ENCODE results near the gene CUEDC1.
"Not testable (repeated sequence)": the region's sequence is repeated elsewhere in the genome, so short reads cannot be mapped to it uniquely, and the experiment has no call there.

CUEDC1 gene

GRCh38 chr17:57965521-57966160 is 10.4 kb upstream of the CUEDC1 start:
- H3K36me3 ChIP-seq = no peaks in the 10 kb centered on the region
- no peaks in the 10 kb centered on the region for H3K4me1 ChIP-seq
- H3K27me3 ChIP-seq = no peaks in the 10 kb centered on the region
- intact Hi-C loops (cut with DNase I; ENCODE audit: low total_unique reads) = no loop called here
- no peak for DNase-seq
- no peak overlapping the region for H3K27ac ChIP-seq
- no peak for TF ChIP-seq CTCF (IDR thresholded peaks at IDR 0.05)
- H3K9me3 ChIP-seq = no peaks in the 10 kb centered on the region
- H3K4me3 ChIP-seq = no peak overlapping the region

GRCh38 chr17:57963149-57963511 is 7.9 kb upstream of the CUEDC1 start:
- Histone ChIP-seq H3K36me3 (no peaks in the 10 kb centered on the region), H3K27me3 (no peaks in the 10 kb centered on the region), H3K27ac (no peak overlapping the region), H3K4me3 (no peak overlapping the region), H3K9me3 (no peaks in the 10 kb centered on the region), H3K4me1 (no peaks in the 10 kb centered on the region)
- intact Hi-C loops (cut with DNase I; ENCODE audit: low total_unique reads) = no loop called here
- DNase-seq = no peak
- no peak for TF ChIP-seq CTCF (IDR thresholded peaks at IDR 0.05)

DNA sequence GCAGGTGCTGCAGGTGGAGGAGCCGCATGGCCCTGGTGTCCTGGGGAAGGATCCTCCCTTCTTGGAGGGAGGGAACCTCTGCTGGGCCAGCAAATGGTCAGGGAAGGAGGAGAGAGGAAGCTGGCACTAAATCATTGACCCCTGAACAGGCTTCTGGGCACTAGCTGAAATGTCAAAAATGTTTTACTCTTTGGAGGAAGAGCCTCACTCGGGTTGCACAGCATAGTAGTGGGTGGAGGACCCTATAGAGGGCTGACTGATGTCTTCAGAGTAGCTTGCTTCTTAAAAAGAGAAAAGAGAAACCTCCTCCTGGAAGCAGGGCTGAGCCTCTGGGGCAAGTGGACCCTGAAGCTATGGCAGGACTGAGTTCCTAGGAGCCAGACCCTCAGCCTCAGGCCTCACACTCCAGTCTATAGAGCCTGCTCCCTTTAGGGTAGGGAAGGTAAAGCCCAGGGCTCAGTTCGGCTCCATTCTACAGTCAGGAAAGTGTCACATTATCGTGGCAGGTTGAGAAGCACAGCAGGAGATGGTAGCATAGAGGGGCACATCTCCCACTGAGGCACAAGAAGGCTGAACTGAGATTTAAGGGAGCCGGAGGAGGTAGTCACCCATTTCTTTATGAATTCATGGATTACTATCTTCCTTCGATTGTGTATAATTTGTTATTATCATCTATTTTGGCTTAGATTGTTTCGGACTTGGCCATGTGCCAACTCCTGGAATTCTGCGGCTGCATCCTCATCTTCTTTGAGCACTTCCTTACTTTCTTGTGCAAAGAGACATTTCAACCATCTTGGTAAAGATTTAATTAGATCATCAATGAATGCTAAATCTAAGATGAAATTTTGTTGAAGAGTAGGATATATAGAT is 7.3 kb upstream of the CUEDC1 start:
- intact Hi-C loops (cut with DNase I; ENCODE audit: low total_unique reads) = no loop called here
- Histone ChIP-seq H3K36me3 (no peaks in the 10 kb centered on the region), H3K4me1 (no peaks in the 10 kb centered on the region), H3K27ac (no peak overlapping the region), H3K4me3 (no peak overlapping the region), H3K27me3 (no peaks in the 10 kb centered on the region), H3K9me3 (no peaks in the 10 kb centered on the region)
- TF ChIP-seq CTCF (IDR thresholded peaks at IDR 0.05) = no peak
- no peak for DNase-seq

- Histone ChIP-seq H3K27me3 (no peaks in the 10 kb centered on the region), H3K4me3 (no peak overlapping the region), H3K9me3 (no peaks in the 10 kb centered on the region), H3K4me1 (peaks cover 0 to 9% (median 7%) of the 10 kb centered on the region in 4 donors), H3K27ac (no peak overlapping the region), H3K36me3 (no peaks in the 10 kb centered on the region)
- no peak for TF ChIP-seq CTCF (IDR thresholded peaks at IDR 0.05)
- peak in 1 of 2 donors; percentile 4 for DNase-seq
- intact Hi-C loops (cut with DNase I; ENCODE audit: low total_unique reads) = no loop called here
These were observed 4.7 kb upstream of the CUEDC1 start for GRCh38 chr17:57959929-57960328.

- H3K36me3 ChIP-seq; H3K9me3 ChIP-seq; H3K27ac ChIP-seq; intact Hi-C loops (cut with DNase I; ENCODE audit: low total_unique reads); H3K4me3 ChIP-seq; H3K27me3 ChIP-seq: not testable (repeated sequence)
- DNase-seq = peak in 1 of 2 donors; percentile 13
- peaks cover 0 to 20% (median 16%) of the 10 kb centered on the region in 4 donors for H3K4me1 ChIP-seq
These were observed 3.2 kb upstream of the CUEDC1 start for GRCh38 chr17:57958391-57958790.

DNA sequence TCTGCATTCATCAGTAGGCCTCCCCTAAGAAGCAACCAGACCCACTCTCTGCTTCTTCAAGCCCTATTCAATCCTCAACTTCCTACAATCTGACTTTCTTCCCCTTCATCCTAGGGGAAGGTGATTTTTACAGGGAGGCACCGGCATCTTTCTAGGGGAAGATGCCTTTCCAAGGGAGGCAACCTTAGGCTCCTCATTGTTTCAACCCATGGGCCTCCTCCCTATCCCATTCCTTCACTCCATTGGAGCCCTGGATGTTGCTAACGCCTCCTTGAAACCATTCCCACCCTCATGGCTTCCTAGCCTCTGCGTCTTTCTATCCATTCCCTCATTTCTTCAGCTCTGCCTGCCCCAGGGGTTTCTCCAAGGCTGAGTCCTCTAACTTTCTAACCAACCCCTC is 2.7 kb upstream of the CUEDC1 start:
- H3K27ac ChIP-seq = no peak overlapping the region
- intact Hi-C loops (cut with DNase I; ENCODE audit: low total_unique reads) = no loop called here
- no peak for DNase-seq

More for the DNA sequence above, 2.7 kb upstream of the CUEDC1 start:
- Histone ChIP-seq H3K27me3 (no peaks in the 10 kb centered on the region), H3K9me3 (no peaks in the 10 kb centered on the region), H3K36me3 (no peaks in the 10 kb centered on the region), H3K4me3 (no peak overlapping the region), H3K4me1 (peaks cover 0 to 25% (median 22%) of the 10 kb centered on the region in 4 donors)
- no peak for TF ChIP-seq CTCF (IDR thresholded peaks at IDR 0.05)
